GM18498 (cell line): ENCODE data around the gene SNX11.
"Not testable (repeated sequence)": the region's sequence is repeated elsewhere in the genome, so short reads cannot be mapped to it uniquely, and the experiment has no call there.

Experiments
- ATAC-seq: cut with Tn5 transposase; IDR thresholded peaks from one replicate; pipeline ENCODE4 v1.9.1; 2021; ENCODE audit warnings: mild to moderate bottlenecking, moderate library complexity; ENCODE audit not compliant: unreplicated experiment

SNX11 gene

GRCh38 chr17:48107137-48108055, at the start of gene SNX11:
Gene SNX11 (plus strand): TSS chr17:48107766. CDS start chr17:48112044, 4,278 bp downstream.
- ATAC-seq = peak; percentile 81

GRCh38 chr17:48058393-48059124, 49.0 kb upstream of the SNX11 start:
- ATAC-seq = no peak

GRCh38 chr17:48059125-48059668, 48.4 kb upstream of the SNX11 start:
- ATAC-seq = no peak

GRCh38 chr17:48060249-48060648, 47.3 kb upstream of the SNX11 start:
- no peak for ATAC-seq

- ATAC-seq = no peak
Measured at GRCh38 chr17:48062273-48062672, 45.3 kb upstream of the SNX11 start.

- ATAC-seq = no peak
Measured at GRCh38 chr17:48064638-48065037, 42.9 kb upstream of the SNX11 start.

GRCh38 chr17:48066192-48066591, 41.4 kb upstream of the SNX11 start:
- ATAC-seq = no peak

GRCh38 chr17:48066656-48067055, 40.9 kb upstream of the SNX11 start:
- ATAC-seq = no peak

GRCh38 chr17:48067245-48067644, 40.3 kb upstream of the SNX11 start:
- no peak for ATAC-seq

GRCh38 chr17:48067808-48068207, 39.8 kb upstream of the SNX11 start:
- not testable (repeated sequence) for ATAC-seq

GRCh38 chr17:48068491-48068961, 39.0 kb upstream of the SNX11 start:
- ATAC-seq = no peak

GRCh38 chr17:48070195-48070594, 37.4 kb upstream of the SNX11 start:
- ATAC-seq = no peak

- no peak for ATAC-seq
Measured at GRCh38 chr17:48071654-48072053, 35.9 kb upstream of the SNX11 start.

GRCh38 chr17:48072811-48073210, 34.8 kb upstream of the SNX11 start:
- not testable (repeated sequence) for ATAC-seq

GRCh38 chr17:48073566-48074094, 33.9 kb upstream of the SNX11 start:
- not testable (repeated sequence) for ATAC-seq

- no peak for ATAC-seq
Measured at GRCh38 chr17:48074322-48075081, 33.1 kb upstream of the SNX11 start.

- not testable (repeated sequence) for ATAC-seq
Measured at GRCh38 chr17:48077152-48077551, 30.4 kb upstream of the SNX11 start.

GRCh38 chr17:48081858-48082257, 25.7 kb upstream of the SNX11 start:
- no peak for ATAC-seq

- ATAC-seq = no peak
Measured at GRCh38 chr17:48084932-48085331, 22.6 kb upstream of the SNX11 start.

- ATAC-seq = no peak
Measured at GRCh38 chr17:48093341-48094045, 14.1 kb upstream of the SNX11 start.
